Measurements from ENCODE around the gene SCAI.

The SCAI gene

DNA sequence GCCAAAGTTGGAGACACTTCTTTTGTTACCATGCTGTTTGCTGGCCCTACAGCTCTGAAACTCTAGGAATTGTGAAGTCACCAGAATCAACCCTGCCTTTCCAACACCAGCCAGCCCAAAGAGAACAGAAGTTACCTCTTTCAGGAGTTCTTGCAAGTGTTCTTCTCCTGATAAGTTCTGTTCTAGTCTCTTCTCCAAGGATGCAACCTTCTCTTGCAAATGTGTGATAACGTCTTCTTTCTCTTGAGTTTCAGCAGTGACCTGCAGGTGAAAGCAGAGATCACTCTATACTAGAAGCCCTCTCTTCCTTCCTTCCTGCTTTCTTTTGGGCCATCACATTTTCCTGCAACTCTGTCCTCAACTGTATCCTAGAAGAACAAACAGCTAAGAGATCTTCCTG, 231.6 kb downstream of the SCAI start:
- Histone ChIP-seq H4K91ac (ENCODE audit: low read depth, low read length) (no peak overlapping the region), H3K4me2 (ENCODE audit: low read length) (no peak overlapping the region), H3K14ac (ENCODE audit: low read length) (no peak overlapping the region), H2AK5ac (ENCODE audit: low read length) (no peak overlapping the region), H3K79me1 (ENCODE audit: low read length) (no peaks in the 10 kb centered on the region), H3K4me1 (ENCODE audit: control insufficient read depth in 1 of 2, insufficient read depth in 2 of 2, low read length in 2 of 2) (no peaks in the 10 kb centered on the region), H2AFZ (ENCODE audit: insufficient read depth, low read length, poor library complexity) (no peak overlapping the region), H3K27ac (ENCODE audit: low read depth, low read length) (no peak overlapping the region), H3K9me3 (ENCODE audit: insufficient read depth, low read depth, low read length) (no peaks in the 10 kb centered on the region), H3K4me3 (ENCODE audit: low read depth, low read length) (no peak overlapping the region), H3K27me3 (ENCODE audit: insufficient read depth, low read length) (no peaks in the 10 kb centered on the region), H3K23ac (ENCODE audit: low read length) (no peak overlapping the region), H2BK120ac (ENCODE audit: insufficient read depth, low read length, poor library complexity) (no peak overlapping the region), H2BK12ac (ENCODE audit: low read length) (no peak overlapping the region), H3K36me3 (ENCODE audit: control insufficient read depth in 1 of 2, insufficient read depth in 2 of 2, low read length in 2 of 2) (peaks cover 2 to 21% of the 10 kb centered on the region in 2 experiments), H3K18ac (ENCODE audit: low read length) (no peak overlapping the region), H3K79me2 (ENCODE audit: control insufficient read depth, insufficient read depth, low read length, poor library complexity) (no peaks in the 10 kb centered on the region), H3K9ac (ENCODE audit: low read length) (no peak overlapping the region), H4K12ac (ENCODE audit: low read depth, low read length) (no peak overlapping the region), H3K4ac (ENCODE audit: low read depth, low read length) (no peak overlapping the region), H2BK5ac (ENCODE audit: low read depth, low read length, poor library complexity) (no peak overlapping the region), H4K8ac (ENCODE audit: low read depth, low read length) (no peak overlapping the region)
- DNase-seq = no peak
- WGBS (ENCODE audit: extremely low coverage, insufficient coverage, insufficient read length) = no CpG with 5 or more reads among the region's 1 CpG

DNA sequence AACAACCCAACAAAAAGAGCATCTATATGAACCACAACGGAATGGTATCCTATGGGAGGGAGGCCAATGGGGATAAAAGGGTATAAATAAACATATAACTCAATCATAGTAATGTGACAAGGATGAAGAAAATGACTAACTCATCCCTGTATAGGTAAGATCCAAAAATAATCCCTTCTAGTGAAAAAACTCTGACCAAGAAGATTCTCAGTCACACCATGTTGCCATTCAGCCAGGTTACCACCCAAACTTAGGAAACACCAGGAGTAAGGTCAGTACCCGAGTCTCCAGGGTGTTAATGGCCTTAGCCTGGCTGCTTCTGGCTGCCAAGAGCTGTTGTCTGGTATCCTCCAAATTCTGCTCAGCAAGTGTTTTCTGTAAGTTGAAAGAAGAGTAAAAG, 235.2 kb downstream of the SCAI start:
- Histone ChIP-seq H2AFZ (ENCODE audit: insufficient read depth, low read length, poor library complexity) (no peak overlapping the region), H3K79me1 (ENCODE audit: low read length) (no peaks in the 10 kb centered on the region), H3K4me2 (ENCODE audit: low read length) (no peak overlapping the region), H3K27me3 (ENCODE audit: insufficient read depth, low read length) (no peaks in the 10 kb centered on the region), H2BK120ac (ENCODE audit: insufficient read depth, low read length, poor library complexity) (no peak overlapping the region), H3K36me3 (ENCODE audit: control insufficient read depth in 1 of 2, insufficient read depth in 2 of 2, low read length in 2 of 2) (peaks cover 5 to 15% of the 10 kb centered on the region in 2 experiments), H3K9ac (ENCODE audit: low read length) (no peak overlapping the region), H3K4ac (ENCODE audit: low read depth, low read length) (no peak overlapping the region), H3K14ac (ENCODE audit: low read length) (no peak overlapping the region), H2BK12ac (ENCODE audit: low read length) (no peak overlapping the region), H3K79me2 (ENCODE audit: control insufficient read depth, insufficient read depth, low read length, poor library complexity) (no peaks in the 10 kb centered on the region), H2AK5ac (ENCODE audit: low read length) (no peak overlapping the region), H4K91ac (ENCODE audit: low read depth, low read length) (no peak overlapping the region), H3K23ac (ENCODE audit: low read length) (no peak overlapping the region), H3K4me1 (ENCODE audit: control insufficient read depth in 1 of 2, insufficient read depth in 2 of 2, low read length in 2 of 2) (no peaks in the 10 kb centered on the region), H3K18ac (ENCODE audit: low read length) (no peak overlapping the region), H2BK5ac (ENCODE audit: low read depth, low read length, poor library complexity) (no peak overlapping the region), H3K27ac (ENCODE audit: low read depth, low read length) (no peak overlapping the region), H3K4me3 (ENCODE audit: low read depth, low read length) (no peak overlapping the region), H4K8ac (ENCODE audit: low read depth, low read length) (no peak overlapping the region), H4K12ac (ENCODE audit: low read depth, low read length) (no peak overlapping the region), H3K9me3 (ENCODE audit: insufficient read depth, low read depth, low read length) (no peaks in the 10 kb centered on the region)
- WGBS (ENCODE audit: extremely low coverage, insufficient coverage, insufficient read length) = no CpG with 5 or more reads among the region's 2 CpGs
- DNase-seq = no peak

DNA sequence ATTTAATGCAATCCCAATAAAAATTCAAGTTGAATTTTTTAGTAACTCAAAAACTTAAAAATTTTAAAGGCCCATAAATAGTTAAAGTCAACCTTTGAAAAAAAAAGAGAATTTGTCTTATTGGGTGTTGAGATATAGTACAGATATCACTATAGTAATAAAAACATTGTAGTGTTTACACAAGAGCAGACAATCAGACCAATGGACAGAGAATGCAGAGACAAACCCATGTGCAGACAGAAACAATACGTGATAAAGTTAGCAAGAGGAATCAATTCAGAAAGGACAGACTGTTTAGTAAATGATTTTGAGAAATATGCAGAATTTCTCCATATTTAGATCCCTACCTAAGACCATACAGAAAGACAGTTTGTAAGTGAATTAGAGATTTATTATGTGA, 236.4 kb downstream of the SCAI start:
- Histone ChIP-seq H3K4me3 (ENCODE audit: low read depth, low read length) (no peak overlapping the region), H2BK12ac (ENCODE audit: low read length) (no peak overlapping the region), H2AK5ac (ENCODE audit: low read length) (no peak overlapping the region), H2BK120ac (ENCODE audit: insufficient read depth, low read length, poor library complexity) (no peak overlapping the region), H3K4me2 (ENCODE audit: low read length) (no peak overlapping the region), H4K12ac (ENCODE audit: low read depth, low read length) (no peak overlapping the region), H3K79me2 (ENCODE audit: control insufficient read depth, insufficient read depth, low read length, poor library complexity) (no peaks in the 10 kb centered on the region), H2BK5ac (ENCODE audit: low read depth, low read length, poor library complexity) (no peak overlapping the region), H3K27me3 (ENCODE audit: insufficient read depth, low read length) (no peaks in the 10 kb centered on the region), H2AFZ (ENCODE audit: insufficient read depth, low read length, poor library complexity) (no peak overlapping the region), H3K4ac (ENCODE audit: low read depth, low read length) (no peak overlapping the region), H3K18ac (ENCODE audit: low read length) (no peak overlapping the region), H3K79me1 (ENCODE audit: low read length) (no peaks in the 10 kb centered on the region), H3K9me3 (ENCODE audit: insufficient read depth, low read depth, low read length) (no peaks in the 10 kb centered on the region), H3K36me3 (ENCODE audit: control insufficient read depth in 1 of 2, insufficient read depth in 2 of 2, low read length in 2 of 2) (peaks cover 5 to 13% of the 10 kb centered on the region in 2 experiments), H4K91ac (ENCODE audit: low read depth, low read length) (no peak overlapping the region), H4K8ac (ENCODE audit: low read depth, low read length) (no peak overlapping the region), H3K4me1 (ENCODE audit: control insufficient read depth in 1 of 2, insufficient read depth in 2 of 2, low read length in 2 of 2) (no peaks in the 10 kb centered on the region), H3K23ac (ENCODE audit: low read length) (no peak overlapping the region), H3K14ac (ENCODE audit: low read length) (no peak overlapping the region), H3K27ac (ENCODE audit: low read depth, low read length) (no peak overlapping the region), H3K9ac (ENCODE audit: low read length) (no peak overlapping the region)
- DNase-seq = no peak
- no CpG with 5 or more reads among the region's 1 CpG for WGBS (ENCODE audit: extremely low coverage, insufficient coverage, insufficient read length)

DNA sequence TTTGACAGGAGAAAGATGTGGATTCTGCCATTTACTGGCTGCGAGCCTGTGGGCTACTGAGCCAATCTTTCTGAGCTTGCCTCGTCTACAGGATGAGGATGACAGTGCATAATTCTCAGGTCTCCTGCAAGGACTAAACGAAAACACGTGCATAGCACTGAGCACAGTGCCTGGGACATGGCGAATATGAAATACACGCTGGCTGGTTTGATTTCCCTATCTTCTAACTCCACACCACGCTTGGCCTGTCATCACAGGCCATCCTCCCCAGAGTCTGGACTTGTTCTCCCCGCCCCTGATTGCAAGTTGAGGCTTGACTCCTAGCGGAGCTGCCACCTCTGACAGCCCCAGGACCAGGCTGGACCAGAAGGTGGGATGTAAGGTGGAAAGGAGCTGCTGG, 243.5 kb downstream of the SCAI start:
- no peak overlapping the region for H3K4me2 ChIP-seq (ENCODE audit: low read length)
- no CpG with 5 or more reads among the region's 9 CpGs for WGBS (ENCODE audit: extremely low coverage, insufficient coverage, insufficient read length)

More for the DNA sequence above, 243.5 kb downstream of the SCAI start:
- Histone ChIP-seq H3K79me1 (ENCODE audit: low read length) (no peaks in the 10 kb centered on the region), H4K12ac (ENCODE audit: low read depth, low read length) (no peak overlapping the region), H3K23ac (ENCODE audit: low read length) (no peak overlapping the region), H3K9ac (ENCODE audit: low read length) (no peak overlapping the region), H3K79me2 (ENCODE audit: control insufficient read depth, insufficient read depth, low read length, poor library complexity) (no peaks in the 10 kb centered on the region), H3K27ac (ENCODE audit: low read depth, low read length) (no peak overlapping the region), H3K14ac (ENCODE audit: low read length) (no peak overlapping the region), H2AFZ (ENCODE audit: insufficient read depth, low read length, poor library complexity) (no peak overlapping the region), H3K9me3 (ENCODE audit: insufficient read depth, low read depth, low read length) (no peaks in the 10 kb centered on the region), H3K4me1 (ENCODE audit: control insufficient read depth in 1 of 2, insufficient read depth in 2 of 2, low read length in 2 of 2) (no peaks in the 10 kb centered on the region), H2AK5ac (ENCODE audit: low read length) (no peak overlapping the region), H3K18ac (ENCODE audit: low read length) (no peak overlapping the region), H4K8ac (ENCODE audit: low read depth, low read length) (no peak overlapping the region), H2BK12ac (ENCODE audit: low read length) (no peak overlapping the region), H3K4me3 (ENCODE audit: low read depth, low read length) (peak overlapping the region; percentile 6), H2BK120ac (ENCODE audit: insufficient read depth, low read length, poor library complexity) (no peak overlapping the region), H4K91ac (ENCODE audit: low read depth, low read length) (no peak overlapping the region), H2BK5ac (ENCODE audit: low read depth, low read length, poor library complexity) (no peak overlapping the region), H3K4ac (ENCODE audit: low read depth, low read length) (no peak overlapping the region), H3K36me3 (ENCODE audit: control insufficient read depth in 1 of 2, insufficient read depth in 2 of 2, low read length in 2 of 2) (peaks cover 19% of the 10 kb centered on the region in 2 experiments), H3K27me3 (ENCODE audit: insufficient read depth, low read length) (no peaks in the 10 kb centered on the region)
- no peak for DNase-seq

Data from trophoblast cell (in vitro differentiated cells and primary cell).